ENCODE data around the gene MYL6. TPM values are rescaled to one million over a fixed set of nuclear protein-coding genes. Genes with fewer than 3 reads are reported as not detected.
"Not testable (repeated sequence)": the region's sequence is repeated elsewhere in the genome, so short reads cannot be mapped to it uniquely, and the experiment has no call there.

Gene MYL6
- total and polyA plus RNA-seq, 2 donors from 2014 or later, result 1,630 to 4,190 TPM

DNA sequence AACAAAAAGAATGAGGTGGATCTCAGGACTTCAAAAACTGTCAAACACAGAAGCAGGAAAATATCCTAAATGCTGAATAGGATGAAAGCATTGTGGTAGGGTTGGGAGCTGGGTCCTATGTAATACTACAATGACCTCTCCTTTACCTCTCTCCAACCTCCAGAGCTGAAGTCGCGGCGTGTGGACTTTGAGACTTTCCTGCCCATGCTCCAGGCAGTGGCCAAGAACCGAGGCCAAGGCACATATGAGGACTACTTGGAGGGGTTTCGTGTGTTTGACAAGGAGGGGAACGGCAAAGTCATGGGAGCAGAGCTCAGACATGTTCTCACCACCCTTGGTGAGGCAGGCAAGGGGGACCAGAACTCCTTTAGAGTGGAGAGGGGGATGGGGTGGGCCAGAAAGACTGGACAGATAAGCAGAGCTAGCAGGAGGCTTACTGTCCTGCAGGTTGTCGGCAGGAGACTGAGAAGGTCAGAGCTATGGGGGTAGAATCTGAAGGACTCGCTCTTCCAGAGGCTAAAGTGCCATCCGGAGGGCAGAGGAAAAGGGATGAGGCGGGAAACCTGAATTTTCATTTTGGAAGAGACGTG lies 2.8 kb upstream of the MYL6 start:
- DNase-seq, result no peak
- intact Hi-C loops (cut with DNase I), result no loop called here
- no peaks in the 10 kb centered on the region for H3K27me3 ChIP-seq (ENCODE audit: control insufficient read depth, insufficient read depth, low read length)
- H3K27ac ChIP-seq (ENCODE audit: low read depth in 2 of 2, low read length in 2 of 2), result no peak overlapping the region
- TF ChIP-seq, protein P1, sequence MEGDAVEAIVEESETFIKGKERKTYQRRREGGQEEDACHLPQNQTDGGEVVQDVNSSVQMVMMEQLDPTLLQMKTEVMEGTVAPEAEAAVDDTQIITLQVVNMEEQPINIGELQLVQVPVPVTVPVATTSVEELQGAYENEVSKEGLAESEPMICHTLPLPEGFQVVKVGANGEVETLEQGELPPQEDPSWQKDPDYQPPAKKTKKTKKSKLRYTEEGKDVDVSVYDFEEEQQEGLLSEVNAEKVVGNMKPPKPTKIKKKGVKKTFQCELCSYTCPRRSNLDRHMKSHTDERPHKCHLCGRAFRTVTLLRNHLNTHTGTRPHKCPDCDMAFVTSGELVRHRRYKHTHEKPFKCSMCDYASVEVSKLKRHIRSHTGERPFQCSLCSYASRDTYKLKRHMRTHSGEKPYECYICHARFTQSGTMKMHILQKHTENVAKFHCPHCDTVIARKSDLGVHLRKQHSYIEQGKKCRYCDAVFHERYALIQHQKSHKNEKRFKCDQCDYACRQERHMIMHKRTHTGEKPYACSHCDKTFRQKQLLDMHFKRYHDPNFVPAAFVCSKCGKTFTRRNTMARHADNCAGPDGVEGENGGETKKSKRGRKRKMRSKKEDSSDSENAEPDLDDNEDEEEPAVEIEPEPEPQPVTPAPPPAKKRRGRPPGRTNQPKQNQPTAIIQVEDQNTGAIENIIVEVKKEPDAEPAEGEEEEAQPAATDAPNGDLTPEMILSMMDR (IDR thresholded peaks at IDR 0.05; ENCODE audit: borderline replicate concordance, extremely low read depth, insufficient read depth), result no peak
- no peak overlapping the region for H3K9ac ChIP-seq (ENCODE audit: low read length in 3 of 3)
- FAIRE-seq, result no peak
- H3K9me3 ChIP-seq (ENCODE audit: control insufficient read depth in 2 of 3, insufficient read depth in 1 of 3, low read length in 3 of 3), result no peaks in the 10 kb centered on the region
- no peak overlapping the region for H3K4me3 ChIP-seq (ENCODE audit: low read length in 3 of 3)
- peaks cover 2 to 10% (median 8%) of the 10 kb centered on the region in 3 donors for H3K36me3 ChIP-seq (ENCODE audit: control insufficient read depth in 2 of 3, insufficient read depth in 3 of 3, low read length in 3 of 3)
- peaks cover 2 to 27% (median 22%) of the 10 kb centered on the region in 3 donors for H3K4me1 ChIP-seq (ENCODE audit: control insufficient read depth in 2 of 3, insufficient read depth in 2 of 3, low read depth in 1 of 3, low read length in 3 of 3)

DNA sequence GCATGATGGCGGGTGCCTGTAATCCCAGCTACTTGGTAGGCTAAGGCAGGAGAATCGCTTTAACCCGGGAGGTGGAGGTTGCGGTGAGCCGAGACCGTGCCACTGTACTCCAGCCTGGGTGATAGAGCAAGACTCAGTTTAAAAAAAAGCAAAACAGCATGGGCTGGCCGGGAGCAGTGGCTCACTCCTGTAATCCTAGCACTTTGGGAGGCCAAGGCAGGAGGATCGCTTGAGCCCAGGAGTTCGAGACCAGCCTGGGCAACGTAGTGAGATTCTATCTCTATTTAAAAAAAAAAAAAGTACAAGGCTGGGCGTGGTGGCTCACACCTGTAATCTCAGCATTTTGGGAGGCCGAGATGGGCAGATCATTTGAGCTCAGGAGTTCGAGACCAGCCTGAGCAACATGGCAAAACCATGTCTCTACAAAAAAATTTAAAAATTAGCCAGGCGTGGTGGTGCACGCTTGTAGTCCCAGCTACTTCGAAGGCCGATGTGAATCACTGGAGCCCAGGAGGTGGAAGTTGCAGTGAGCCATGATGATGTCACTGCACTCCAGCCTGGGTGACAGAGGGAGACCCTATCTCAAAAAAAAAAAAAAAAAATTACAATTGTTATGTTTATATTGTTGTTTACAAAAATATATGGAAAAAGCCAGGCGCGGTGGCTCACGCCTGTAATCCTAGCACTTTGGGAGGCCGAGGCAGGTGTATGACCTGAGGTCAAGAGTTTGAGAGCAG lies 1.5 kb upstream of the MYL6 start:
- peaks cover 7 to 23% (median 21%) of the 10 kb centered on the region in 3 donors for H3K36me3 ChIP-seq (ENCODE audit: control insufficient read depth in 2 of 3, insufficient read depth in 3 of 3, low read length in 3 of 3)
- peak overlapping the region in 1 of 3 donors; percentile 75 for H3K9ac ChIP-seq (ENCODE audit: low read length in 3 of 3)
- intact Hi-C loops (cut with DNase I); FAIRE-seq; H3K27me3 ChIP-seq (ENCODE audit: control insufficient read depth, insufficient read depth, low read length); H3K9me3 ChIP-seq (ENCODE audit: control insufficient read depth in 2 of 3, insufficient read depth in 1 of 3, low read length in 3 of 3): not testable (repeated sequence)
- peaks cover 2 to 33% (median 28%) of the 10 kb centered on the region in 3 donors for H3K4me1 ChIP-seq (ENCODE audit: control insufficient read depth in 2 of 3, insufficient read depth in 2 of 3, low read depth in 1 of 3, low read length in 3 of 3)
- DNase-seq, result peak in 1 of 5 donors; percentile 43
- H3K27ac ChIP-seq (ENCODE audit: low read depth in 2 of 2, low read length in 2 of 2), result peak overlapping the region; percentile 86 to 90
- peak overlapping the region in 2 of 3 donors; percentile 71 to 79 for H3K4me3 ChIP-seq (ENCODE audit: low read length in 3 of 3)

DNA sequence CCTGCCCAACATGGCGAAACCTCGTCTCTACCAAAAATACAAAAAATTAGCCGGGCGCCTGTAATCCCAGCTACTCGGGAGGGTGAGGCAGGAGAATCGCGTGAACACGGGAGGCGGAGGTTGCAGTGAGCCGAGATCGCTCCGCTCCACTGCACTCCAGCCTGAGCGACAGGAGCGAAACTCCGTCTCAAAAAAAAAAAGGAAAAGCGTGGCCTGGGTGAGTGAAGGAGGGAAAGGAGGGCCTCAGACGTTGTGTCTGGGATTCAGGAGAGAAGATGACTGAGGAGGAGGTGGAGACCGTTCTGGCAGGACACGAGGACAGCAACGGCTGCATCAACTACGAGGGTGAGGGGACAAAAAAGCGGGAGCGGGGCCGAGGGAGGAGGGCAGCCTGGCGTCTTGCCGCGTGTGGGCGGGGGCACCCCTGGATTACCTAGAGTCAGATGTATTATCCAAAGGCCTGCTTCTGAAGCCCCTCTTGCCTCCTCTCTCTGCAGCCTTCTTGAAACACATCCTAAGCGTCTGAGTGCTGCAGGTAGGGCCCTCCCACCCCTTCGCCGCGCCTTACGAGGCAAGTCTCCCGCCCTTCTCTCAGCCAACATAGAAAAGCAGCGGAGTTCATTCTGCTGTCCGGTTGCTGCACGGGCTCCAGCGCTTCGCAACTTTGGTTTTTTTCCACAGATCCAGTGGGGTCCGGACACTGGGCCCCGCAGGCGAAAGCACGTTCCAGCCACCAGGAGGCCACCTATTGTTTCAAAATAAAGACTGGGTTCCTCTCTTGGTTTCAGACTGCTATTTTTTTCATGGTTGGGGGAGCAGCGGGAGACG lies 744 bp upstream of the MYL6 start:
- no peak for FAIRE-seq

More for the DNA sequence above, 744 bp upstream of the MYL6 start:
- TF ChIP-seq, protein P1 (IDR thresholded peaks at IDR 0.05; ENCODE audit: borderline replicate concordance, extremely low read depth, insufficient read depth), result peak; percentile 49
- H3K27ac ChIP-seq (ENCODE audit: low read depth in 2 of 2, low read length in 2 of 2), result peak overlapping the region; percentile 86 to 90
- H3K9ac ChIP-seq (ENCODE audit: low read length in 3 of 3), result peak overlapping the region; percentile 52 to 75 (median 71)
- peak overlapping the region; percentile 70 to 79 (median 71) for H3K4me3 ChIP-seq (ENCODE audit: low read length in 3 of 3)
- no peaks in the 10 kb centered on the region for H3K9me3 ChIP-seq (ENCODE audit: control insufficient read depth in 2 of 3, insufficient read depth in 1 of 3, low read length in 3 of 3)
- intact Hi-C loops (cut with DNase I), result no loop called here
- DNase-seq, result peak; percentile 92 to 97 (median 93)
- no peaks in the 10 kb centered on the region for H3K27me3 ChIP-seq (ENCODE audit: control insufficient read depth, insufficient read depth, low read length)
- H3K36me3 ChIP-seq (ENCODE audit: control insufficient read depth in 2 of 3, insufficient read depth in 3 of 3, low read length in 3 of 3), result peaks cover 7 to 29% (median 27%) of the 10 kb centered on the region in 3 donors
- H3K4me1 ChIP-seq (ENCODE audit: control insufficient read depth in 2 of 3, insufficient read depth in 2 of 3, low read depth in 1 of 3, low read length in 3 of 3), result peaks cover 2 to 33% (median 28%) of the 10 kb centered on the region in 3 donors
